CD4-positive, alpha-beta T cell treated with Interleukin-17A for 1 hour (primary cell): Measurements from ENCODE around the gene EIF3D.
A peak's percentile ranks its signal among the peaks of the same experiment; 100 is the strongest.
"Not testable (repeated sequence)": the region's sequence is repeated elsewhere in the genome, so short reads cannot be mapped to it uniquely, and the experiment has no call there.

Experiments
- DNase-seq: peaks from one replicate; pipeline ENCODE4 v3.0.0-alpha.2; 2020

Gene EIF3D

DNA sequence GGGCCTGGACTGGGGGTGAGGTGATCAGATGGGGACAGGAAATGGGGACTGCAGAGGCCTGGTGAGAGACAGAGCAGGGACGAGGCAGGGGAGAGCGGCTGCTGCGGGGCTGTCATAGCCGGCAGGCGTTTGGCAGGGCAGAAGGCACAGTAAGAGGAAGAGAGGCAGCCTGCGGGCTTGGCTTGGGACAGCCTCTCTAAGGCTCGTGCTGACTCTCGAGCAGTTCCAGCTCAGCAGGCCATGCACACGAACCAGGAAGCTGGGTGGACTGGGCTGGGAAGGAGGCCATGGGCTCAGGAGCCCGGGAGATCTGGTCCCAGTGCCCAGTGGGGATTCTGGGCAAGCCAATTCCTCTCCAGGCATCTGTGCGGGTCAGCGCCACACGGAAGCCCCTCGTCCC, 19.6 kb upstream of the EIF3D start:
- no peak for DNase-seq

DNA sequence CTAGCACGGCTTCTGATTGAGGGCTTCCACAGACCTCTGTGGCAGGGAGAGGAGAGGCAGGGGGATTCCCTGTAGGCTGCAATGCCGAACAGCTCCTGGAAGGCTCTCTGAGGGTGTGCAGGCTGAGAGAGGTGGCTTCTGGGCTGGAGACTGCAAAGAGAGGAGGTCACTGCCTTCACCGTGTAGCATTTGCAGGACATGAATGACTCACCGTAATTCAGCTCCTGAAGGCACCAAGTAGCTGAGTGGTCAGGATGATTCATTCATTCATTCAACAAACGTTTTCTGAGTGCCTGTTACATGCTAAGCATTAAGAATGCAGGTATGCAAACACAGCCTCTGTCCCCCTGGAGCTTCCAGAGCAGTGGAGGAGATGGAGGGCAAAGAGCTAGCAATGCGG, 18.0 kb upstream of the EIF3D start:
- no peak for DNase-seq

DNA sequence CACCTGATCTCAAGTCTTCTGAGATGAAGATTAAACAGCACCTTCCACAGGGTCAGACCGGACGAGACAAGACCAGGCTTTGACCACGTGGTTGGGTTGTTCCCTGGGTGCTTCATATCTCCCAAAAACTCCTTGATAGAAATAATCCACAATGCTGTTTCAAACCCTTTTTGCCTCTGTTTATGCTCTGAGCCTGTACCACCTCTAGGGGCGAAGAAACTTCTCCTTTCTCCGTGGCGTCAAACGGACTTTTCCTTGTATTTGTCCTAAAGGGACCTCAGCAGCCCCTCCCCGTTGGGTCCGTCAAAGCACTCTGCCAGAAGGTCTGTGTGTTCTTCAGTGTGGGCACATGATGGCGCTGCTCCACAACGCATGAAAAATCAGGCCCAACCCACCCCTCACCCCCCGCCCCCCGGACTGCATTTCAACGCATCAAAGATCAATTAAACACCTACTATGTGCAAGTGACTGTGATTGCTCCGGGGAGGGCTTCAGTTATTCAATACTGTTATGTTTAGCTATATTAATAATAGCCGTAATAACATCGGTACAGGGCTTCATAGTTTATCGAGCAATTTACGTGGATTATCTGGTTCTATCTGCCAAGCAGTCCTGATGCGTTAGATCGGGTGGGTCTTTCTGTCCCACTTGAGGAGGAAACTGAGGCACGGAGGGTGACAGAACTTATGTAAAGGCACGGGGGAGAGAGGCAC, 17.3 kb upstream of the EIF3D start:
- peak; percentile 16 for DNase-seq

GRCh38 chr22:36544107-36544620, 15.2 kb upstream of the EIF3D start:
- no peak for DNase-seq

DNA sequence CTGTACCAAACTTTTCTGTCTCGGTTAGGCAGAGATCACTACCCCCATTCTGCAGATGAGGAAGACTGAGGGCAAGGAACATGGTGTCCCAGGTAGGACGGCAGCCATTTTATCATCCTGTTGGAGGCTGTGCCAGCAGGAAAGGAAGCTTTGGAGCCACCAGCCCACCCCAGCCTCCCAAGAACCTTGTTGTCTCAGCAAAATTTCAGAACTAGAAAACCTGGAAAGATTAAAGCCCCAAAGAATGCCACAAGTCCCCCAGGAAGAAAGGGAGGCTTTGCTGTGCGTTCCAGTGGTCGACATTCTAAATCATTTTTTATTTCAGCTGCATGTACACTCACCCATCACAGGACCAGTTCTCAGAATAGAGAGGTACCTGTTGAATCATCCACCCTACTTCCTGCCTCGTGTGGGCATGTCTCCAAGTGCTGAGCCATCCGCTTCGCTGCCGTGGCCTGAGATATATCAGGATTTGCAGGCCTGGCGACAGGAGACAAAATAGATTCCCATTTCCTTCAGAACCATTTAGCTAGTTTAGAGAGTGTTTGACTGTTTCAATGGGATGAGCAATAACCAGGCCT, 13.0 kb upstream of the EIF3D start:
- DNase-seq: no peak

GRCh38 chr22:36540867-36541642, 12.1 kb upstream of the EIF3D start:
- DNase-seq: no peak

- DNase-seq: no peak
Measured at GRCh38 chr22:36538529-36538928, 9.6 kb upstream of the EIF3D start.

- no peak for DNase-seq
Measured at GRCh38 chr22:36536717-36537116, 7.8 kb upstream of the EIF3D start.

- not testable (repeated sequence) for DNase-seq
Measured at GRCh38 chr22:36533320-36533719, 4.4 kb upstream of the EIF3D start.

DNA sequence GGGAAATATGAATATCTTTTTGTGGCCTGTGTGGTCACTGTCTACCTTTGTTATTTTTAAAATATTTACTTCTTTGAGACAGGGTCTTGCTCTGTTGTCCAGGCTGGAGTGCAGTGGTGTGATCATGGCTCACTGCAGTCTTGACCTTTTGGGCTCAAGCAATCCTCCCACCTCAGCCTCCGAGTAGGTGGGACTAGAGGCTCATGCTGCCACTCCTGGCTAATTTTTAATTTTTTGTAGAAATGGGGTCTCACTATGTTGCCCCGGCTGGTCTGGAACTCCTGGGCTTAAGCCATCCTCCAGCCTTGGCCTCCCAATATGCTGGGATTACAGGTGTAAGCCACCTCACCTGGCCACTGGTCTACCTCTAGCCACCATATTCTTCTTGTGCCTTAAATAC, 3.5 kb upstream of the EIF3D start:
- no peak for DNase-seq

DNA sequence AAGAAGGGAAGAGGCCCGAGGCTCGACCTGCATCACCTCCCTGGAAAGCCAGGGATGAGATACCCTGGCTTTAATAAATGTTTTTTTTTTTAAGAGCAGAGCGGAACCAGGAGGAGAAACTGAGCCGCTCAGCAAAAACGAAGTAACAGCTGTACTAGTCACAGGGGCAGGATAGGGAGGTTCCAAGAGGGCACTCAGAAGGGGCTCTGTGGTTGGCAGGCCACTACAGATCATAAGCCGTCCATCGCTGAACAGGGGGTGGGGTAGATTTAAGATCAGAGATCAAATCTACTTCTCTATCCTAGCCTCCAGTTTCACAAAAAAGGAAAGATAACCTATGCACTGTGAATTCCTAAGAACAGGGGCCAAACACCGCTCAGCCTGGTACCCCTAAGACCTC, 625 bp downstream of the EIF3D start:
- no peak for DNase-seq

- no peak for DNase-seq
Measured at GRCh38 chr22:36522662-36523061, 6.3 kb downstream of the EIF3D start.

- no peak for DNase-seq
Measured at GRCh38 chr22:36520423-36520822, 8.5 kb downstream of the EIF3D start.

DNA sequence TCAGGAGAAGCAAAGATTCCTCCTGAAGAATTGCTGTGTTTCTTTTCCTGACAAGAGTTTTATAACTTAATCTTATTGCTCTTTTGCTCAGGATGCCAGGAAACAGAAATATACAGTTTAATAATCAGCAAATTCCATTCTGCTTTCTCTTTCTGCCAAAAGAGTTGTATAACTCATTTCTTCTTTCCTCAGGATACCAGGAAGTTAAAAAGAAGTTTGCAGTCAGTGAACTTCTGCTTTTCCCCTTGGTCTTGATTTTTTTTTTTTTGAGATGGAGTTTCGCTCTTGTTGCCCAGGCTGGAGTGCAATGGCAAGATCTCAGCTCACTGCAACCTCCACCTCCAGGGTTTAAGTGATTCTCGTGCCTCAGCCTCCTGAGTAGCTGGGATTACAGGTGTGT, 9.1 kb downstream of the EIF3D start:
- DNase-seq: not testable (repeated sequence)

DNA sequence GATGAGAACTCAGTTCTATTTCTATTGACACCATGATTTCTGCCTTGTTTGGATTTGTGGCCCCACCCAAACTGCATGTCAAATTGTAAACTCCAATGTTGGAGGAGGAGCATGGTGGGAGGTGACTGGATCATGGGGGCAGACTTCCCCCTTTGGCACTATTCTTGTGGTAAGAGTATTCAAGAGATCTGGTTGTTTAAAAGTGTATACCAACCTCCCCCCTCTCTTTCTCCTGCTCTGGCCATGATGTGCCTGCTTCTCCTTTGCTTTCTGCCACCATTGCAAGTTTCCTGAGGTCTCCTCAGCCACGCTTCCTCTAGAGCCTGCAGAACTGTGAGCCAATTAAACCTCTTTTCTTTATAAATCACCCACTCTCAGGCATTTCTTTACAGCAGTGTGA, 14.2 kb downstream of the EIF3D start:
- no peak for DNase-seq

GRCh38 chr22:36512991-36513390, 16.0 kb downstream of the EIF3D start:
- no peak for DNase-seq

DNA sequence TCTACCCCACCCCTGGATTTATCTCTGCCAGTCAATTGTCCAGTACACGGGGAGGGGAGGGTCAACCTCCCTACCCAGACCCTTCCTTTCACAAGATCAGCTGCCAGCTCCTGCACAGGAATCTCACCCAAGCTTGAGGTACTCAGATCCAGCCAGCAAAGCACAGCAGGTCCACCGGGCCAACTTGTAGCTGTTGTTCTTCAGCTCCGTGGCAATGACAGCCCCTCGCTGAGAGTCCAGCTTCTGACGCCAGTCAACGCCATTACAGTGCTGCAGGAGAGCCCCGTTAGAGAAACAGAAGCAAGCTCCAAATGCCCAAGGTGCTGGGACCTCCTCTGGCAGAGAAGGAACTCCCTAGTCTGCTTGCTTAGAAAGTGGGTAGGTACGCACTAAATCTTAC, 16.6 kb downstream of the EIF3D start:
- no peak for DNase-seq

DNA sequence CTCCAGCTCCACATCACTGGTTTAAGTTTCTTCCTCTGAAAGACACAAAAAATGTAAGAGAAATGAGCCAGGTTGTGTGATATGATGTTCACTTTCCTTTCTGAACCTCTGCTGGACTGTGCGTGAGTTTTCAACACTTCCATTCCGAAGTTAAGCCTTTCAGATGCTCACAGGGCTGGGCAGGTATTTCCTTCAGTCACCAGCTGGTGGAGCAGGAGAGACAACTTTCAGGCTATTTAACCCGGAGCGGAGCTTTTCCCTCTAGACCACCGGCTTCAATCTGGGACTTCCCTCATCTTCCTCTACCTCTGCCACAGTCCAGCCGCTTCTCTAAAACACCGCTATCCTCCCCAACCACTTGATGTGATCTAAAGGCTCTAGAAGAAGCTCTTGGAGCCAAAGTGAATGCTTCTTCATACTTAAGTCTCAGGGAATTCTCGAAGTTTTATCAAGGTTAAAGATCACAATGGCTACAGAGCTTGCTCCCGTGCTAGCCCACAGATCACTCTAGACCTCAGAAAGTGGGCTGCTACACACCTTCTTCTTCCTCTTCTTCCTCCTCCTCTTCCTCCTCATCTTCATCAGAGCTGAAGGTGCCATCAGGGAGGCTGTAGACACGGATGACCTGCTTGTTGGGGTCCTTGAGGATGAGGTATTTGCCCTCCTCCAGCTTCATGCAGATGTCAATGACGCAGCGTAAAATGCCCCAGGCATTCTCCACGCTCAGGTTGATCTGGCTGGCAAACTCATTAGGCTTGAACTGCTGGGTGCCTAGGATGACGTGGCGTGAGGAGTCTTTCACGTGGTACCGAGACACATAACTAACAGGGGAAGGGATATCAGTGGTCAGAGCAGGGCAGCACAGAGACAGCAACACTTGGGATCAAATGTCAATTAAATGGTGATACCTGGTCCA, 17.7 kb downstream of the EIF3D start:
- DNase-seq: peak; percentile 44

- no peak for DNase-seq
Measured at GRCh38 chr22:36510384-36510783, 18.6 kb downstream of the EIF3D start.

DNA sequence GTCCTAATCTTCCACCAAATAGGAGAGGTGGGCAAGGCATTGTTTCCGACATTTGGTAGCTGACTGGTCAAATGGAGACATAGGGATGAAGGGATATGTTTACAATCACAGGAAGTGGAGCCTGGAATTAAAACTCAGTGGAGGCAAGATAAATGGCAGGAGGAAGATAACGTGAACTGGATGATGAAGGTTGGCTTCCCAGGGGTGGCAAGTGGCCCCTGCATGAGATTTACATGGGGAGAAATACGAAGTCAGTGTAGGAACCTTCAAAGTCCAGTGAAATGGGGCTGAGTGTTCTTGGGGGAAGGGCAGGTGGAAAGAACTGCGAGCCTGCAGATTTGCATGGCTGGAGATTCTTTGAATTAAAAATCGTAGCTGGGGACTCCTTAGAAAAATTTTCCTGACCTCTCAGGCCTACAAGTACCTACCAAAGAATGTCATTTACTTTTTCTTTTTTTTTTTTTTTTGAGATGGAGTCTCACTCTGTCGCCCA, 21.4 kb downstream of the EIF3D start:
- DNase-seq: no peak

- DNase-seq: peak; percentile 91
Measured at GRCh38 chr22:36506637-36507517, 22.1 kb downstream of the EIF3D start, which contains the start of gene FOXRED2. TSS of gene FOXRED2 (minus strand) at chr22:36507040. CDS start at chr22:36506422, 618 bp downstream.
